ENCODE results near the gene GPX4.

The GPX4 gene

DNA sequence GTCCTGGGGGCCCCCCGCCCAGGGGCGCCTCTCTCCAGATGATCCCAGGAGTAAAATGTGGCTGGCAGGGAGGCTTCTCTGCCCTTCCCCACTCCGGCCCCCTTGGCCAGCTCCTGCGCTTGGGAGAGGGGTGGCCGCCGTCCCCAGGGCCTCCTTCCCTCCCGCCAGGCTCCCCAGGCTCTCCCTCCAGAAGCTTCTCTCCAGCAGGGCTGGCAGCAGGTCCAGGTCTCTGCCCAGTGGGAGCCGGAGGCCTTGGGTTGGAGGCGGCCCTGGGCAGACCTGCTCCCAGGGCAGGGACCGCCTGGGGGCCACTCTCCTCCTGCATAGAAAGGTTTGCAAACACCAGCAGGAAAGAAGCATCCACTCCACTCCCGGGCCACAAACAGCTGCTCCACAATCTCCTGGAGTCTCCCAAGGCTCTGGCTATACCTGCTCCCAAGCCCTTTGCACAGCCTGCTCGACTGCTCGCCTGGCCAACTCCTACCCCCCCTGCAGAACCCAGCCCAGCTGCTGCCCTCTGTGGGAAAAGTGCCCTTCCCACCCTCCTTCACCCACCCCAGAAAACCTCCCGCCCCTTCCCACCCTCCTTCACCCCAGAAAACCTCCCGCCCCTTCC is 44.2 kb downstream of the GPX4 start:
- Histone ChIP-seq H3K27me3 (ENCODE audit: insufficient read depth, low read depth) (no peaks in the 10 kb centered on the region), H3K9ac (no peak overlapping the region), H2AFZ (ENCODE audit: low read depth) (no peak overlapping the region), H3K4me2 (no peak overlapping the region), H3K4me3 (IDR thresholded peaks at IDR 0.05; ENCODE audit: insufficient read depth, low read depth, low read length) (no peak overlapping the region), H4K20me1 (ENCODE audit: insufficient read depth) (no peaks in the 10 kb centered on the region), H3K27ac (no peak overlapping the region), H3K4me1 (ENCODE audit: low read depth, poor library complexity, severe bottlenecking) (no peaks in the 10 kb centered on the region), H3K36me3 (ENCODE audit: insufficient read depth) (no peaks in the 10 kb centered on the region), H3K79me2 (ENCODE audit: insufficient read depth, low read depth) (no peaks in the 10 kb centered on the region)
- TF ChIP-seq, protein P1, sequence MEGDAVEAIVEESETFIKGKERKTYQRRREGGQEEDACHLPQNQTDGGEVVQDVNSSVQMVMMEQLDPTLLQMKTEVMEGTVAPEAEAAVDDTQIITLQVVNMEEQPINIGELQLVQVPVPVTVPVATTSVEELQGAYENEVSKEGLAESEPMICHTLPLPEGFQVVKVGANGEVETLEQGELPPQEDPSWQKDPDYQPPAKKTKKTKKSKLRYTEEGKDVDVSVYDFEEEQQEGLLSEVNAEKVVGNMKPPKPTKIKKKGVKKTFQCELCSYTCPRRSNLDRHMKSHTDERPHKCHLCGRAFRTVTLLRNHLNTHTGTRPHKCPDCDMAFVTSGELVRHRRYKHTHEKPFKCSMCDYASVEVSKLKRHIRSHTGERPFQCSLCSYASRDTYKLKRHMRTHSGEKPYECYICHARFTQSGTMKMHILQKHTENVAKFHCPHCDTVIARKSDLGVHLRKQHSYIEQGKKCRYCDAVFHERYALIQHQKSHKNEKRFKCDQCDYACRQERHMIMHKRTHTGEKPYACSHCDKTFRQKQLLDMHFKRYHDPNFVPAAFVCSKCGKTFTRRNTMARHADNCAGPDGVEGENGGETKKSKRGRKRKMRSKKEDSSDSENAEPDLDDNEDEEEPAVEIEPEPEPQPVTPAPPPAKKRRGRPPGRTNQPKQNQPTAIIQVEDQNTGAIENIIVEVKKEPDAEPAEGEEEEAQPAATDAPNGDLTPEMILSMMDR (conservative IDR thresholded peaks at IDR 0.05; ENCODE audit: low read depth, low read length): no peak

DNA sequence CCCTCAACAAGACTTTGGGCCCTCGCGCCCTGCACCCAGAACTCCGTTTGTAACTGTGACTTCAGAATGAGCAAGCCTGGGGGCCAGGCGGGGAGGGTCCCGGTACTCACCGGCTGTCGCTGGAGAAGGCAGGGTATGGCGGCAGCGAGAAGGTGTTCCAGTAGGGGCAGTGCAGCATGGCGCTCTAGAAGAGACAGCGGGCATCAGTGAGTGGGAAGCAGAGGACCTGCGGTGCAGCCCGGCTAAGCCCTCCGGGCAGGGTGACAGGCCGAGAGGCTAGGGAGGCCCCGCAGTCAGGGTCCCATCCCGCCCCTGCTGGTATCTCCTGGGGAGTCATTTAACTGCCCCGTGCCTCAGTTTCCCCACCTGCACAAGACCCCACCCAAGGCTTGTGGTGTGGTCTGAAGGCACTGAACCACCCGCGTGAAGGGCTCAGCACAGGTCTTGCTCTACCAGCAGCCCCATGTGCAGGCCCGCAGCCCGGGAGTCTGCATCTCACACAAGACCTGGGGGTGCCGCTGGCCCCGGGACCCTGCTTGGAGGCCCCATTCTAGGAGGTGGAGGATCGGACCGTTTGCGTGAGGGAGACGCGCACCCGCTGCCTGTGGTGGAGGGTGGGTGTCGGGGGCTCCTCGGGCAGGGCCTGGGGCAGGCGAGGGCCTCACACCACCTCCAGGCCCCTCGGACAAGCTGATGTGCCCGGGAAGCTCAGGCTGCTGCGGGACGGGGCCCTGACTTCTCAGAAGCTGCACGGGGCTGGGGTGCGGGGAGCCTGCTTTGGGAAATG is 45.7 kb downstream of the GPX4 start:
- Histone ChIP-seq H3K4me1 (ENCODE audit: low read depth, poor library complexity, severe bottlenecking) (no peaks in the 10 kb centered on the region), H3K79me2 (ENCODE audit: insufficient read depth, low read depth) (no peaks in the 10 kb centered on the region), H3K36me3 (ENCODE audit: insufficient read depth) (no peaks in the 10 kb centered on the region), H3K9ac (no peak overlapping the region), H3K4me2 (no peak overlapping the region), H2AFZ (ENCODE audit: low read depth) (no peak overlapping the region), H3K4me3 (IDR thresholded peaks at IDR 0.05; ENCODE audit: insufficient read depth, low read depth, low read length) (no peak overlapping the region), H4K20me1 (ENCODE audit: insufficient read depth) (no peaks in the 10 kb centered on the region), H3K27ac (no peak overlapping the region), H3K27me3 (ENCODE audit: insufficient read depth, low read depth) (no peaks in the 10 kb centered on the region)
- TF ChIP-seq, protein P1 (conservative IDR thresholded peaks at IDR 0.05; ENCODE audit: low read depth, low read length): no peak

DNA sequence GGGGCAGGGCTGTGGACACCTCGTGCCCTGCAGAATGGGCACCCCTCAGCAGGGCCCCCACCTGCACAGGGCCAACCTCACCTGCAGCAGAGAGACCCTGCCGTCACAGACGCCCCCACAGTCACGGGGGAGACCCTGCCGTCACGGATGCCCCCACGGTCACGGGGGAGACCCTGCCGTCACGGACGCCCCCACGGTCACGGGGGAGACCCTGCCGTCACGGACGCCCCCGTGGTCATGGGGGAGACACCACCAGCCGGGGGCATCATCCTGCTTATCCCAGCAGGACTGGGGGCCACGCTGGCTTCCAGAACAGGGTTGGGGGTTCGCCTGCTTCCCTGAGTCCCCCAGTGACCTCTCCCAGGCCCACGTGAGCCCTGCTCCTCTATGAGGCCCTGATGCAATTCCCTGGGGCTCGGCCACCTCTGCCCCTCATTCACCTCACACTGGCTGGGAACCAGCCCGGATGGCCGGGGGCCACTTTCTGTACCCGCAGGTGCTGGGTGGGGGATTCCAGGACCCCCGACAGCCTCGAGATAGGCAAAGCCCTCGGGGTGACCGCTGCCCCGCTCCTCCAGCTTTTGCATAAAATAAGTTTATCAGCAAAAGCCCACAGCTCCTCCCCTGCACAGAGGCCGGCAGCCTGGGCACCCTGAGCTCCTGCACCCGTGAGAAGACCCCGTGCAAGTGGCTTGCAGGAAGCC is 46.7 kb downstream of the GPX4 start:
- Histone ChIP-seq H3K27me3 (ENCODE audit: insufficient read depth, low read depth) (no peaks in the 10 kb centered on the region), H3K79me2 (ENCODE audit: insufficient read depth, low read depth) (no peaks in the 10 kb centered on the region), H4K20me1 (ENCODE audit: insufficient read depth) (no peaks in the 10 kb centered on the region), H3K9ac (no peak overlapping the region), H2AFZ (ENCODE audit: low read depth) (no peak overlapping the region), H3K4me1 (ENCODE audit: low read depth, poor library complexity, severe bottlenecking) (no peaks in the 10 kb centered on the region), H3K4me2 (no peak overlapping the region), H3K4me3 (IDR thresholded peaks at IDR 0.05; ENCODE audit: insufficient read depth, low read depth, low read length) (no peak overlapping the region), H3K27ac (no peak overlapping the region), H3K36me3 (ENCODE audit: insufficient read depth) (no peaks in the 10 kb centered on the region)
- TF ChIP-seq, protein P1 (conservative IDR thresholded peaks at IDR 0.05; ENCODE audit: low read depth, low read length): no peak

DNA sequence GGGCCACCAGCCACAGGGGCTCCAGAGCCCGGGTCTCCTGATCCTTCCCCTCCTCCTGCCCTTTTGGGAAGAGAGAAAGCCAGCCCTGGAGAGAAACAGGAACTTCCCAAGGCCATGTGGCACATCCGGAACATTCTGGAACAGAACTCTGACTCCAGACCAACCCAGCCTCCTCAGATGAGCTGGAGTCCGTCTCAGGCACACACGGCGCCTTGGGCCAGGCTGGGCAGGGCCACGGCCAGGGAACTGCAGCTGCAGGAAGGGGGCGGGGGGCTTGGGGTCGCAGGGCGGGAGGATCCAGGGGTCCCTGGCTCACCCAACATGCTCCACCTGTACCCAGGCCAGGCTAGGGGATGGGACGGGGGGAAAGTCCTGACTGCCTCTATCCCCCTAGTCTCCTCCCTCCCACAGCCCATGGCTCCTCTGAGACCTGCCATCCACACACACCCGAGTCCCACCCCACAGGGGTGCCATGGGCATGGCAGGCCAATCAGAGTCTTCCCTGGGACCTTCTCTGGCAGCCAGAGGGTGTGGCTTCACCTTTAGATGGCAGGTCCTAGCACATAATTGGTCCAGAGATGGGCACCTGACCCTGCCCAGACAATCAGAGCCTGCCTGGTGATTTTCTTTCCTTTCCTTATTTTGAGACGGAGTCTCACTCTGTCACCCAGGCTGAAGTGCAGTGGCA is 47.4 kb downstream of the GPX4 start:
- Histone ChIP-seq H3K27me3 (ENCODE audit: insufficient read depth, low read depth) (no peaks in the 10 kb centered on the region), H3K36me3 (ENCODE audit: insufficient read depth) (no peaks in the 10 kb centered on the region), H3K79me2 (ENCODE audit: insufficient read depth, low read depth) (no peaks in the 10 kb centered on the region)

More for the DNA sequence above, 47.4 kb downstream of the GPX4 start:
- Histone ChIP-seq H3K4me2 (no peak overlapping the region), H3K4me1 (ENCODE audit: low read depth, poor library complexity, severe bottlenecking) (no peaks in the 10 kb centered on the region), H3K4me3 (IDR thresholded peaks at IDR 0.05; ENCODE audit: insufficient read depth, low read depth, low read length) (no peak overlapping the region), H2AFZ (ENCODE audit: low read depth) (no peak overlapping the region), H3K9ac (no peak overlapping the region), H3K27ac (no peak overlapping the region), H4K20me1 (ENCODE audit: insufficient read depth) (no peaks in the 10 kb centered on the region)
- TF ChIP-seq, protein P1 (conservative IDR thresholded peaks at IDR 0.05; ENCODE audit: low read depth, low read length): no peak

All from KMS-11 (cell line).